WI38 (cell line): ENCODE measurements around the gene ARRDC4.

Experiments used
- H3K4me3 ChIP-seq: 2 replicates; pipeline ENCODE4 v1.5.1; 2011; ENCODE audit warnings: low read depth, mild to moderate bottlenecking, control low read depth, low read length
- TF ChIP-seq, protein P1 (sequence below): IDR thresholded peaks from 2 replicates; pipeline ENCODE4 v1.5.1; 2012; ENCODE audit warnings: low read depth, mild to moderate bottlenecking, control low read depth, low read length

Gene ARRDC4

DNA sequence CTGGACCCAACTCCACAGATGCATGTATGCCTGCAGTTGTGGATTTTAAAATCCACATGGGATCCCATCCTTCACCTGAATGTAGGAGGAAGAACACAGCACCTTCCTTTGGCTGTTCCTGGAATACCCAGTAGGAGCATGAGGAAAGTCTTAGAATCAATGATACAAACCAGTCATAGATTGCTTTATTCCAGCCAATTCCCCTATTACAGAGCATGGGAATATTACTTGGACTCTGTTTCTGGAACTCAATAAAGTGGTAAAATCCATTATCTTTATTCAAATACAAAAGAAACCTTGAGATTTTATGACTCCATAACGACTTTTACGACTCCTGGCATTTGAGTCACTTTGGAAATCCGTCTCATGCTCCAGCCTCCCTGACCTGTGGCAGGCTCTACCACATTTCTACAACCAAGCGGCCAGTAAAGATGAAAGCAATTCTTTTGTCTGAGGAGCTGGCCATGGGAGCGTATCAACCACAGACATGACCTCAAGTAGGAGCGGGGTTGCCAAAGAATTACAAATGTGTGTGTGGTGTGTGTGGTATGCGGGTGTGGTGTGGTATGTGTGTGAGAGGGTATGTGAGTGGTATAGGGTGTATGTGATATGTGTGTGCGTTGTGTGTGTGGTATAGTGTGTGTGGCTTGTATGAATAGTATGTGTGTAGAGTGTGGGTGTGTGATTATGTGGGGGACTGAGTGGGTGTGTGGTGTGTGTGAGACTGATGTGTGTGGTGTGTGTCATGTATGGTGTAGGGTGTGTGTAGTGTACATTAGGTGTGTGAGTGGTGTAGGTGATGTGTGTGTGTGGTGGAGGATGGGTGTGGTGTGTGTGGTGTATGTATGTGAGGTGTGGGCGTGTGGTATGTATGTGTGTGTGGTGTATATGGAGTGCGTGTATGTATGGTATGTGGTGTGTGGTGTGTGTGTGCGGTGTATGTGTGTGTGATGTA is 40.0 kb downstream of the ARRDC4 start:
- TF ChIP-seq, protein P1, sequence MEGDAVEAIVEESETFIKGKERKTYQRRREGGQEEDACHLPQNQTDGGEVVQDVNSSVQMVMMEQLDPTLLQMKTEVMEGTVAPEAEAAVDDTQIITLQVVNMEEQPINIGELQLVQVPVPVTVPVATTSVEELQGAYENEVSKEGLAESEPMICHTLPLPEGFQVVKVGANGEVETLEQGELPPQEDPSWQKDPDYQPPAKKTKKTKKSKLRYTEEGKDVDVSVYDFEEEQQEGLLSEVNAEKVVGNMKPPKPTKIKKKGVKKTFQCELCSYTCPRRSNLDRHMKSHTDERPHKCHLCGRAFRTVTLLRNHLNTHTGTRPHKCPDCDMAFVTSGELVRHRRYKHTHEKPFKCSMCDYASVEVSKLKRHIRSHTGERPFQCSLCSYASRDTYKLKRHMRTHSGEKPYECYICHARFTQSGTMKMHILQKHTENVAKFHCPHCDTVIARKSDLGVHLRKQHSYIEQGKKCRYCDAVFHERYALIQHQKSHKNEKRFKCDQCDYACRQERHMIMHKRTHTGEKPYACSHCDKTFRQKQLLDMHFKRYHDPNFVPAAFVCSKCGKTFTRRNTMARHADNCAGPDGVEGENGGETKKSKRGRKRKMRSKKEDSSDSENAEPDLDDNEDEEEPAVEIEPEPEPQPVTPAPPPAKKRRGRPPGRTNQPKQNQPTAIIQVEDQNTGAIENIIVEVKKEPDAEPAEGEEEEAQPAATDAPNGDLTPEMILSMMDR = no peak

GRCh38 chr15:98001663-98002194 is 41.2 kb downstream of the ARRDC4 start:
- TF ChIP-seq, protein P1 = no peak
- no peak overlapping the region for H3K4me3 ChIP-seq

More for the DNA sequence above, 40.0 kb downstream of the ARRDC4 start:
- H3K4me3 ChIP-seq = no peak overlapping the region

GRCh38 chr15:98002419-98002818 is 41.9 kb downstream of the ARRDC4 start:
- H3K4me3 ChIP-seq = no peak overlapping the region
- TF ChIP-seq, protein P1 = no peak

DNA sequence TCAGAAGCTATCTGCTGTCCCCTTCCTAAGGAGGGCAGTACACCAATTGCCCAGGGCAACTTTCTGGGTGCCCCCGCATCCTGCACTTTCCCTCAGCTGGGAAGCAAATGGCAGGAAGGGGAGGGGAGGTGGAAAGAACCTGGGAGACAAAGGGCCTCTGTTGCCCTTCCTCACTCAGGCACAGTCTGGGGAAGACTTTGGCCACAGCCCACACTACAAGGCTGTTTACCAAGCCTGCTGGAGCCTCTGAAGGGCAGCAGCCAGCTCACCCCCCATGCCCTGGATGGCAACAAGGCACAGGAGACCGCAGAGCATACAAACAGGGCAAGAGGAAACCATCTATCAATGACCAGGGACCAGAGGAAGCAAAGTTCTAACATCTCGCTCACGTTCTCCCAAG is 42.4 kb downstream of the ARRDC4 start:
- TF ChIP-seq, protein P1 = no peak
- no peak overlapping the region for H3K4me3 ChIP-seq

DNA sequence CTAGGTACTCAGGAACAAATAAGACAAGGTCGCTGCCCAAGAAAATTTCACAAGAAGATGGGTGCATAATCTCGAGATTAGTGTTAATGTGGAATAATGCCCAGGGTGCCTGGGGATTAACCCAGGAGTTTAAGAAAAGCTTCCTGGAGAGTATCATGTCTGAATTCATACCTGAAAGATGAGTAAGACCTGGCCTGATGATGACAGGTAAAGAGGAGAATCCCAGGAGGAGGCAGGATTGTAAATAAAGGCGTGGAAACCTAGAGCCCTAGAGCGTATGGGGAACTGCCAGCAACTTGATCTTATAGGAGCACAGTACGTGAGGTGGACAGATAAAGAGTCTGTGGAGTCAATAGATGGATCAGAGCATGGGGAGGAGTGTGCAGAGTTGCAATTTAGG is 43.0 kb downstream of the ARRDC4 start:
- TF ChIP-seq, protein P1 = no peak
- no peak overlapping the region for H3K4me3 ChIP-seq

- TF ChIP-seq, protein P1 = no peak
- no peak overlapping the region for H3K4me3 ChIP-seq
These were observed 43.5 kb downstream of the ARRDC4 start for GRCh38 chr15:98003996-98004395.

- TF ChIP-seq, protein P1 = no peak
- no peak overlapping the region for H3K4me3 ChIP-seq
These were observed 45.2 kb downstream of the ARRDC4 start for GRCh38 chr15:98005659-98006058.
